Kidney (tissue), 14 donors: ENCODE results near the gene FBN3. TPM values are rescaled to one million over a fixed set of nuclear protein-coding genes. Genes with fewer than 3 reads are reported as not detected.

Experiments
- DNase-seq, 5 donors: peaks; one replicate each; pipeline ENCODE4 v3.0.0-alpha.2; 2013 to 2020
- FAIRE-seq: peaks from 2 replicates; lab custom pipeline; 2012; peaks lifted over from hg19 to GRCh38; lab: Jason Lieb, UNC
- H3K27ac ChIP-seq, 2 donors: one replicate each; pipeline ENCODE4 v1.7.0; 2013; ENCODE audit warnings: low read depth in 2 of 2, low read length in 2 of 2, inconsistent platforms in 1 of 2
- H3K27me3 ChIP-seq: one replicate; pipeline ENCODE4 v1.7.1; 2013; ENCODE audit warnings: low read length, inconsistent platforms; ENCODE audit not compliant: control insufficient read depth, insufficient read depth
- H3K36me3 ChIP-seq, 3 donors: one replicate each; pipeline versions ENCODE4 v1.7.0 to v1.7.1; 2013; ENCODE audit warnings: low read length in 3 of 3, control low read depth in 1 of 3, inconsistent platforms in 1 of 3; ENCODE audit not compliant: insufficient read depth in 3 of 3, control insufficient read depth in 2 of 3
- H3K4me1 ChIP-seq, 3 donors: one replicate each; pipeline versions ENCODE4 v1.7.0 to v1.7.1; 2013; ENCODE audit warnings: low read length in 3 of 3, inconsistent platforms in 1 of 3, low read depth in 1 of 3; ENCODE audit not compliant: control insufficient read depth in 2 of 3, insufficient read depth in 2 of 3
- H3K4me3 ChIP-seq, 3 donors: one replicate each; pipeline versions ENCODE4 v1.7.0 to v1.8.1; 2013; ENCODE audit warnings: low read length in 3 of 3, control low read depth in 1 of 3, inconsistent platforms in 1 of 3
- H3K9ac ChIP-seq, 3 donors: one replicate each; pipeline versions ENCODE4 v1.7.0 to v1.7.1; 2013; ENCODE audit warnings: low read length in 3 of 3, control low read depth in 1 of 3, inconsistent platforms in 1 of 3
- H3K9me3 ChIP-seq, 3 donors: one replicate each; pipeline versions ENCODE4 v1.7.0 to v1.7.1; 2013; ENCODE audit warnings: low read length in 3 of 3, control low read depth in 1 of 3, inconsistent platforms in 1 of 3; ENCODE audit not compliant: control insufficient read depth in 2 of 3, insufficient read depth in 1 of 3
- CTCF ChIP-seq: IDR thresholded peaks from 3 replicates; pipeline ENCODE4 v1.5.1; 2012; ENCODE audit warnings: mild to moderate bottlenecking, moderate library complexity, borderline replicate concordance; ENCODE audit not compliant: insufficient read depth; ENCODE audit errors: extremely low read depth
- intact Hi-C: fragments of 100-400 bp; cut with DNase I; formaldehyde crosslinking; loops from one replicate; pipeline ENCODE4 v1.11.1; 2022
- polyA plus RNA-seq: library from polyadenylated mRNA; stranded (reverse); fragments of 350-450 nt; fragmentation: Illumina TruSeq; extraction: RNeasy Lipid Tissue Mini Kit (QIAGEN cat#74804); gene quantifications from one replicate; pipeline ENCODE4 v1.2.3, GENCODE V29; 2014; ENCODE audit warnings: low read depth, low replicate concordance; ENCODE audit not compliant: insufficient read depth
- total RNA-seq: library from RNA; stranded (reverse); fragmentation: NEBNext Ultra II Directional; extraction: Animal tissue kit (Norgen Biotek cat#: 25700); gene quantifications from one replicate; pipeline ENCODE4 v1.2.1, GENCODE V29; 2021
- donor health status: control.
- donor health status: control.
- donor health status: control.
- donor health status: control.
- donor health status: control.
- donor health status: DM: yes; HTN: yes; CAD: no.
- donor health status: Normal renal cell carcinoma (clear cell type).

FBN3 gene
- total and polyA plus RNA-seq, 2 donors from 2014 or later, result 0.44 to 0.56 TPM

GRCh38 chr19:8046569-8047165 lies 102.7 kb downstream of the FBN3 start:
- Histone ChIP-seq H3K4me3 (no peak overlapping the region), H3K9me3 (no peaks in the 10 kb centered on the region), H3K36me3 (no peaks in the 10 kb centered on the region), H3K27ac (no peak overlapping the region), H3K9ac (no peak overlapping the region), H3K27me3 (no peaks in the 10 kb centered on the region), H3K4me1 (no peaks in the 10 kb centered on the region)
- intact Hi-C loops, result no loop called here
- TF ChIP-seq CTCF, result no peak
- no peak for DNase-seq
- FAIRE-seq, result no peak

GRCh38 chr19:8045872-8046568 lies 103.4 kb downstream of the FBN3 start:
- H3K36me3 ChIP-seq, result no peaks in the 10 kb centered on the region
- TF ChIP-seq CTCF, result no peak
- intact Hi-C loops, result no loop called here
- H3K4me3 ChIP-seq, result no peak overlapping the region
- FAIRE-seq (no peak), DNase-seq (no peak)
- H3K27ac ChIP-seq, result no peak overlapping the region
- H3K9ac ChIP-seq, result no peak overlapping the region
- no peaks in the 10 kb centered on the region for H3K9me3 ChIP-seq
- no peaks in the 10 kb centered on the region for H3K4me1 ChIP-seq
- H3K27me3 ChIP-seq, result no peaks in the 10 kb centered on the region

DNA sequence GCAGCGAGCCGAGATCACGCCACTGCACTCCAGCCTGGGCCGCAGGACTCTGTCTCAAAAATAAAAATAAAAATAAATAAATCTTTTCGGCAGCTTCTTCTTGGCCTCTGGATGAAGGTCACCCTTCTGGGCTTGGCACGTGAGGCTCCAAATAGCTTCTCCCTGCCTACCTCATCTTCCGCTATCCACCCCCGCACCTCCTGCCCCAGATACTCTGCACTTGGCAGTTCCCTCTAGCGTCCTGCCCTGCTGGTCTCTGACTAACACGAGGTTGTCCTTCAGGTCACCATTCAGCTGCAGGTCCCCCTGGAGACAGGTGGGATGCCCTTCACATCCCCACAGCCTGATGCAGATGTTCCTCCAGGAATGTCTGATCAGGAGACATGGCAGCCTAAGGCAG lies 105.4 kb downstream of the FBN3 start:
- H3K4me1 ChIP-seq, result no peaks in the 10 kb centered on the region
- no peak for DNase-seq
- H3K27ac ChIP-seq, result no peak overlapping the region
- intact Hi-C loops, result no loop called here
- no peak for FAIRE-seq
- H3K36me3 ChIP-seq, result no peaks in the 10 kb centered on the region
- no peak overlapping the region for H3K4me3 ChIP-seq
- no peaks in the 10 kb centered on the region for H3K27me3 ChIP-seq
- no peaks in the 10 kb centered on the region for H3K9me3 ChIP-seq
- no peak for TF ChIP-seq CTCF
- no peak overlapping the region for H3K9ac ChIP-seq
